Stimulated activated naive CD8-positive, alpha-beta T cell treated with anti-CD3 and anti-CD28 coated beads, Interleukin-15, Interleukin-2, amounts not matched to agents 100 U/mL and 50 U/mL, for 24 hours (primary cell): ENCODE results near the gene IL1RAP.

Source experiments
- ATAC-seq: fragments of 150-1000 bp; cut with Tn5 transposase; one replicate; pipeline ENCODE4 v1.10.0; 2021
- DNase-seq: peaks from one replicate; pipeline ENCODE4 v3.0.0; 2021

Gene IL1RAP

DNA sequence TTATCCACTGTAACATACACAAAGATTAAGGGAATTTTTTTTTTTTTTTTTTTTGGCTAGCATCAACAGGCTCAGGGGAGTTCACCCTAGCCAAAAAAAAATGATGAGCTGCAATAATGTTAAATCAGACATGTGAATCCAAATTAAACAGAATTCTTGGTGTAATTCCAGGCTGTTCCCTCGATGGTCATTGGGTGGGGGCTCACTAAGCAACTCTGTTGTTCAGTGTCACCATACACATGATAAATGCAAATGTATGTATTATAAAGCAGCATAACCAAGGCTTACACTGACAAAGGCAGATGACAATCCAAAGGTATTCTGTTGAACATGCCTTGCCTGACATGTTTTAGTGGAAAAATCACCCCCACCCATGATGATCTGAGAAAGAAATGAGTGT lies 29.0 kb downstream of the IL1RAP start:
- no peak for DNase-seq
- ATAC-seq, result no peak

DNA sequence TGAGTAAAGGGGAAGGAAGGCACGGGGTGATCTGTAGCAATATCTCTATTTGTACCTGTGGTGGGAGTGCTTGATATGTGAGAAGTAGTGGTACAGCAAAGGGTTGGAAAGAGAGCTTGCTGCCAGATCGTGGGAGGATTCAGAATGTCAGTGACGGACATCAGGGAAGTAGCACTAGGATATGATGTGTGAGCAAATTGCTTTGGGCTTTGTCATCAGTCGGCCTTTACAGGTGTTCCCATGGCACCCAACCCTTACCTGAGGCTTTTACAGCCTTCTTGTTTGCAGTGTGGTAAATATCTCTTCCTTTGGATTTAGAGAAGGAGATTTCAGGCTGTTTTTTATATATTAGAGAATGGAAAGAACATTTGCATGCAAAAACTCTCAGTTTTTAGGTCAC lies 29.8 kb downstream of the IL1RAP start:
- no peak for DNase-seq
- ATAC-seq, result no peak

GRCh38 chr3:190545191-190545590 lies 31.3 kb downstream of the IL1RAP start:
- no peak for DNase-seq
- no peak for ATAC-seq

- no peak for DNase-seq
- ATAC-seq, result no peak
Measured at GRCh38 chr3:190546881-190547510, 33.1 kb downstream of the IL1RAP start.

GRCh38 chr3:190548031-190548656 lies 34.3 kb downstream of the IL1RAP start:
- no peak for DNase-seq
- no peak for ATAC-seq

DNA sequence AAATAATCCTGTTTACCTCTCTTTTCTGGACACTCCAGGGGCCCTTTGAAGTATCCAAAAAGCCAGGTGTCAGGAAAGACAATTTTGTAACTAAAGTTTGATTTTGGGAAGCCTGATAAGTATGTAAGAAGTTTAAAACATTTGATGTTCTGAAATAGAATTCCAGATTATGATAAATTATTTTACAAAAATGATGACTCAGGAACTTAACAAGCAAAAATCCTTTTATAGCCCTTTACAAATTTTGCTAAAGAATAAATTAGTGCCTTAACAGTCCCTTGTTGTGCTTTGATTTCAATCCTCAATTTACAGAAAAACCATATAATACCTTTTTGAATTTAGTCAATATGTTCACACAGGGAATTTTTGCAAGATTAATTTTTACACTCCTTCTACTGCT lies 38.1 kb downstream of the IL1RAP start:
- DNase-seq, result no peak
- ATAC-seq, result no peak

GRCh38 chr3:190552969-190553759 lies 39.3 kb downstream of the IL1RAP start:
- DNase-seq (no peak), ATAC-seq (no peak)

GRCh38 chr3:190554197-190554596 lies 40.3 kb downstream of the IL1RAP start:
- no peak for DNase-seq

DNA sequence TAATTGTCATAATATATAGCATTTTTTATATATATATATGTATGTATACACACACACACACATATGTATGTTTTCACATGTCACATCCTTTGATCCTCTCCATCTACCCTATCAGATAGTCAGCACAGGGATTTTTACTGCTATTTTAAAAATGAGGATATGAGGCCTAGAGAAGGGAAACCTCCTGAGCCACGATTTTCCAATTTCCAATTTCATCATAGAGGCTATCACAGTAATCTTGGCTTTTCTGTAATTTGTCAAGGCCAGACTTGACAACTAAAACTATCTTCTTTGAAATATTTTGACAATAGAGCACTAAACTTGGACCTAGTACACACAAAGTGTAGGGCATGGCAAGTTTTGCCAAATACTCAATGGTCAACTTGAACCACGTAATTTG lies 42.5 kb downstream of the IL1RAP start:
- no peak for DNase-seq
- no peak for ATAC-seq

More at GRCh38 chr3:190554197-190554596, 40.3 kb downstream of the IL1RAP start:
- ATAC-seq, result no peak

- no peak for DNase-seq
- ATAC-seq, result no peak
Measured at GRCh38 chr3:190557296-190557695, 43.4 kb downstream of the IL1RAP start.

- no peak for ATAC-seq
- DNase-seq, result no peak
Measured at GRCh38 chr3:190558316-190558715, 44.4 kb downstream of the IL1RAP start.

GRCh38 chr3:190558796-190559195 lies 44.9 kb downstream of the IL1RAP start:
- ATAC-seq, result no peak
- DNase-seq, result no peak

DNA sequence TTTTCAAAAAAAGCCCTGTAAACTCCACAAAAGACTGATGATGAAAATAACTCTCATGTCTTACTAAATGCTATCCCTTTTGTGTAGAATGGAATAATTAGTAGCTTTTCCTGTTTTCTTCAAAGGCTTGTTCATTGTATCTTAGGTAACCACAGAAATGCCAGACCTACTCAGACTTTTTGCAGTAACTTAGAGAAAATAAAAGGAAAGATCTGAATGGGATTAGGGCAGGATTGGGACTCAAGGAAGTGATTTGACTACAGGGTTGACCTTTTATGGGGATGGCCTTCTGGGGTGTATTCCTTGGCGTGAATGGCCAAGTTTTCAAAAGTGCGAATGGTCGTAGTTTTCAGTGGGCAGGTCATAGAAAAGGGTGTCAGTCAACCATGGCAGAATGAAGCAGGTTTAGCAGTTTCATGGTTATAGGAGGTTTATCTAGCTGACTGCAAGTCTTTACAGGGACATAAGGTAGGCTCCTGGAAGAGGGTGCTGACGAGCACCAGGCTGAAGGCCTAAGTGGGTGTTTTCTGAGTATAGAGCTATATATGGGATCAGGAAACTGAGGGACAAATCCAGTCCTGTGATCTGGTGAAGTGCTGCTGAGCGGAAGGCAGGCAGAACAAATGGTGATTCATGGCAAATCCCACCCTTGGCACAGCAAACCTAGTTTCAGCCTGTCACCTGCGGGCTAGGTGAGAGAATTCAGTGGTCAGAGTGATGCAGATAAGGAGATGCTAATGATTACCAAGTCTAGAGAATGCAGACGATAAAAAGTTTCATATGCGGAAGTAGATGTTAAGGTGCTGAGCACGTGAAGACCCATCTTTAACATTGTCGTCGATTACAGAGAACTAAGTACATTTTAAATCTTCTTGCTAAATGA lies 46.4 kb downstream of the IL1RAP start:
- no peak for DNase-seq
- ATAC-seq, result no peak

DNA sequence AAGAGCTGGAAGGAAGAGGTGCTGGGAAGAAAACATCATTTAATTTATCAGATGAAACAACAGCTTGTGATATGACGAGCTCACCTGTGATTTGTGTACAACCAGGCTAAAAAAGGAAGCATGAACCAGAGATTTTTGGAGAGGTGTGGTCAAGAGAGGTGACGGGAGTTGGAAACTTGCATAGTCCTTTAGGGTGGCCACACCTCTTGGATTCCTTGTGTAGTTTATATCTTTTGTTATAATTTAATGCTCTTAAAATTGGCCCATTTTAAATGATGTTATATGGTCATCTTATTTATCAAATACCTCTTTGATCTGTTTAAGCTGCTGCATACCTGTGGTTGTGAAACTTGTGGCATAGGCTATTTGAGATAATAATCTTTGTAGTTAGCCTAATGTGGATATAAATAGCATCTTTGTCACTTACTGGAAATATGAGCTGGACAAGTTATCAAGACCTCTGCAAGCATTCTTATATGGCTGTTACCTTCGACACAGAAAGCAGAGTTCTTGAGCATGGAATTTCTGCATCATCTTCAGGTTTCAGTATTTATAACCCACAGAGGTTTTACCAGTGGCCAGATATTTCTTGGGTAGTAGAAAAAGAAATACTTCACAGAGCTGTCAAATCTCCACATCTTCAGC lies 49.1 kb downstream of the IL1RAP start:
- peak; percentile 65 for ATAC-seq
- no peak for DNase-seq

DNA sequence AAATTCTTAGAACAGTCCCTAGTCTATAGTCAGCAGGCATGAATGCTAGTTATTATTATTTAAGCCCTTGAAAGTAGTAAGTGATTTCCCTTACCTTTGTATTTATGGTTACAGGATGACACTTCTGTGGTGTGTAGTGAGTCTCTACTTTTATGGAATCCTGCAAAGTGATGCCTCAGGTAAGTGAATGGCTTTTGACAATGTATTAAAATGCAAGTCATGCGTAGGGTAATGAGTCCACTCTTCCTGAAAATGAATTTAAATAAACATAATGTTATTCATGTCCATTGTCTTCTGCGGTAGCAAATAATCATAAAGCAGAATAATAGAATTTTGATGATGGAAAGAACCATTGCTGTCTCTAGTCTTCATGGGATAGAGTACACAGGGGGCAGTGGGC lies 50.3 kb downstream of the IL1RAP start:
- ATAC-seq (no peak), DNase-seq (no peak)

DNA sequence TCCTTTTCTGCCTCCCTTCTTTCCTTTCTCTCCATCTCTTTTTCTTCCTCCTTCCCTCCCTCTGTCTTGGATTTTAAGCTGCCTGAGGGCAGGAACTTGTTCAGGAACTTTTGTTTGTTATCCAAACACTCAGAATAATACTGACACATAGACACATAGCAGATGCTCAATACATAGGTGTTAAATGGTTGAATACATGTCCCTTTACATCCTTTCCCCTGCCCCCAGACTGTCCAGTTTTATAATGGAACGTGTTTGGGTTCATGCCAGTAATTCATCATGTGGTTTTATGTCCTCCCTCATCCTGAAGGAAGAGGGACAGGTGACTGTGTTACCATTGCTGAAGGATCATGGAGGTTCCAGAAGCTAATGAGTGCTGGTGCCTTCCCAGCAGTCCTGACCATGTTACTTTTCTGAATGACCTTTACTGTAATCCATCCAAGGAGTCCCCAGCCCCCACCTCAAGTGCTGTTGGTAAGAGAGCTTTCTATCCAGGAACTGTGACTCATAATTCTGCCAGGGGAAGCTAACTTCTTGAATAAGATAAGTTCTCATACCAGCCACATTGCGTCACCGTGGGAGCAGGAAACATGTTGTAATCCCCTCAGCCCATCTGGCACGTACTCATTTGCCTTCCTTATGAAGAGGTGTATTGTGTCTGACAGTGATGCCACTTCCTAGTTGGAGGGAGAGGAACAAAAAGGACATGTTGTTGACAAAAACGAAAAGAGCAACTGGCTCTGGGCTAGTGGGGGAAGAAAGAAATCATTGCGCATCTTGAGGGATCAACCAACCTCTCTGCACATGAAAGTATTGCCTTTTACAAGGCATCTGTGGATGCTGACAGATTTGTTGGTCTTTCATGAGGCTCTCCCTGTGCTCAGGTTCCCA lies 52.4 kb downstream of the IL1RAP start:
- DNase-seq (peak; percentile 79), ATAC-seq (peak; percentile 90)

- ATAC-seq (no peak), DNase-seq (no peak)
Measured at GRCh38 chr3:190568036-190568435, 54.2 kb downstream of the IL1RAP start.

GRCh38 chr3:190574473-190574872 lies 60.6 kb downstream of the IL1RAP start:
- ATAC-seq, result no peak
- DNase-seq, result no peak

GRCh38 chr3:190575437-190576185 lies 61.7 kb downstream of the IL1RAP start:
- no peak for ATAC-seq
- DNase-seq, result no peak

DNA sequence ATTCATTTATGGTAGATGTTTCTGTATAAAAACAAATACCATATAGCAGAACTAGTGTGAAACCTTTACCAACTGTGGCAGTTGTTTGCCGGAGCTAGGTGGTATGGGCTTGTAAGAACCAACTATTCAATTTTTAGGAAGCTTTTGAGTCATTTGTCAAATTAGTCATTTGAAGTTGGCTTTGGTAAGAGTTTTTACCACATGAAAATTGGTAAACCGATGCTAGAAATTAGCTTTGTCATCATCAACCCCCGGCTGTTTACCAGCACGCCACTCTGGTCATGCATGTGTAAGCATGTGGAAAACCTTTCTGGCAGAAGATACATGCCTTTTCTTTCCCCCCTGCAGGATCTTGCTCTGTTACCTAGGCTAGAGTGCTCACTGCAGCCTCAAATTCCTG lies 63.3 kb downstream of the IL1RAP start:
- DNase-seq (no peak), ATAC-seq (no peak)
